B cell (primary cell): ENCODE data around the gene BNC2.

Experiments
- CTCF ChIP-seq: fragments of 200-600 bp; IDR thresholded peaks from one replicate; pipeline ENCODE4 v1.8.0; 2022; ENCODE audit warnings: antibody characterized with exemption, mild to moderate bottlenecking
- EZH2 ChIP-seq: IDR thresholded peaks from 2 replicates; pipeline ENCODE4 v1.6.1; 2012; ENCODE audit warnings: borderline replicate concordance, low read depth, mild to moderate bottlenecking, moderate library complexity, low read length; ENCODE audit not compliant: insufficient read depth, poor library complexity, severe bottlenecking

GRCh38 chr9:16521868-16522411 lies 348.5 kb downstream of the BNC2 start:
- TF ChIP-seq CTCF (no peak), EZH2 (no peak)
